ENCODE measurements around the gene NCOR2. TPM values are rescaled to one million over a fixed set of nuclear protein-coding genes. Genes with fewer than 3 reads are reported as not detected.

The NCOR2 gene
- total and polyA plus RNA-seq, 2 of the 8 experiments (the other 6 are each of a cell fraction or from before 2014, with no cell fraction given), result 14.8 to 275 TPM

GRCh38 chr12:124573839-124574786 is 6.7 kb upstream of the NCOR2 start:
- Histone ChIP-seq H3K79me2 (ENCODE audit: control insufficient read depth in 1 of 2, insufficient read depth in 2 of 2, low read length in 2 of 2) (no peaks in the 10 kb centered on the region), H2AFZ (ENCODE audit: low read length) (no peak overlapping the region), H3K23ac (ENCODE audit: insufficient read length) (no peak overlapping the region), H2BK5ac (ENCODE audit: low read depth, low read length) (no peak overlapping the region), H3K36me3 (ENCODE audit: control insufficient read depth in 2 of 4, insufficient read depth in 4 of 4, low read length in 3 of 4) (no peaks in the 10 kb centered on the region), H3K18ac (ENCODE audit: extremely low read depth, low read length) (no peak overlapping the region), H3K4me2 (ENCODE audit: insufficient read depth in 1 of 2, low read depth in 2 of 2, low read length in 2 of 2) (no peak overlapping the region), H4K20me1 (replicated peaks in 1 of 2; ENCODE audit: control insufficient read depth in 1 of 2, insufficient read depth in 2 of 2, low read length in 2 of 2) (no peaks in the 10 kb centered on the region), H3K23me2 (ENCODE audit: low read depth, low read length) (no peaks in the 10 kb centered on the region; the same call in 1 of the 2 replicates), H2AK5ac (ENCODE audit: low read depth, low read length) (0 out of 2 replicates have a peak overlapping the region, but pooled peaks have one; percentile 45), H3K14ac (ENCODE audit: insufficient read length) (no peak overlapping the region), H3K27me3 (replicated peaks in 1 of 4; ENCODE audit: control insufficient read depth in 3 of 4, extremely low read depth in 1 of 4, insufficient read depth in 3 of 4, low read length in 3 of 4) (no peaks in the 10 kb centered on the region), H4K5ac (ENCODE audit: insufficient read length, low read depth, low read length) (no peak overlapping the region), H2BK120ac (replicated peaks; ENCODE audit: low read depth, low read length) (no peak overlapping the region), H2BK20ac (ENCODE audit: low read length) (0 out of 2 replicates have a peak overlapping the region, but pooled peaks have one; percentile 23), H3K4me1 (replicated peaks in 1 of 4; ENCODE audit: control insufficient read depth in 3 of 4, insufficient read depth in 4 of 4, low read length in 3 of 4) (peaks cover 7 to 18% (median 13%) of the 10 kb centered on the region in 4 experiments), H3K9me3 (ENCODE audit: insufficient read depth in 2 of 2, low read depth in 1 of 2, low read length in 1 of 2) (peaks cover 5% of the 10 kb centered on the region in 2 experiments; a peak in 2 of 4 replicates), H4K91ac (replicated peaks; ENCODE audit: insufficient read length, low read length) (no peak overlapping the region), H3K4ac (replicated peaks; ENCODE audit: insufficient read length, low read depth, low read length) (no peak overlapping the region), H3K27ac (ENCODE audit: low read depth, low read length) (no peak overlapping the region), H3K79me1 (ENCODE audit: low read depth, low read length) (no peaks in the 10 kb centered on the region), H2BK15ac (ENCODE audit: low read length) (peak overlapping the region; percentile 83), H3K56ac (replicated peaks; ENCODE audit: insufficient read length, low read depth, low read length) (no peak overlapping the region), H3K4me3 (ENCODE audit: extremely low read depth in 1 of 4, insufficient read depth in 2 of 4, low read depth in 3 of 4, low read length in 4 of 4) (no peak overlapping the region), H4K8ac (ENCODE audit: extremely low read depth, insufficient read depth, low read length) (no peak overlapping the region), H3K9ac (replicated peaks in 1 of 4; ENCODE audit: extremely low read depth in 1 of 4, low read depth in 3 of 4, low read length in 3 of 4) (no peak overlapping the region), H2BK12ac (ENCODE audit: low read depth, low read length) (peak overlapping the region; percentile 68)
- FAIRE-seq, result no peak
- ChIA-PET CTCF (ENCODE audit: partially characterized antibody) (no interaction called here), POLR2A (ENCODE audit: partially characterized antibody) (no interaction called here)
- WGBS, 2 experiments (ENCODE audit: extremely low coverage in 1 of 2, insufficient coverage in 1 of 2, insufficient read length in 1 of 2, insufficient replicate concordance in 2 of 2, low coverage in 1 of 2, low lambda C conversion rate in 2 of 2, missing lambda C conversion rate in 1 of 2), result 87% methylated on average over 17 of the region's 18 CpGs; no CpG with 5 or more reads in 1 of the 2 experiments
- no peak for DNase-seq (ENCODE audit: low read depth in 1 of 2, low spot score in 2 of 2)
- no peak for TF ChIP-seq RXRA (IDR thresholded peaks at IDR 0.05; ENCODE audit: insufficient read depth, low read depth, low read length)
- no peak for TF ChIP-seq ASH2L (IDR thresholded peaks at IDR 0.05; ENCODE audit: low read length)
- TF ChIP-seq NANOG (IDR thresholded peaks at IDR 0.05; ENCODE audit: insufficient read depth, low read depth, low read length, poor library complexity, severe bottlenecking), result no peak
- no peak for TF ChIP-seq KDM4A (IDR thresholded peaks at IDR 0.05; ENCODE audit: low read depth, low read length, severe bottlenecking)
- no peak for TF ChIP-seq BACH1 (IDR thresholded peaks at IDR 0.05; ENCODE audit: low read length)
- no peak for TF ChIP-seq POLR2AphosphoS5 (IDR thresholded peaks at IDR 0.05; ENCODE audit: low read depth, low read length)
- no peak for TF ChIP-seq KDM5A (IDR thresholded peaks at IDR 0.05; ENCODE audit: low read length)
- TF ChIP-seq SAP30 (IDR thresholded peaks at IDR 0.05; ENCODE audit: insufficient read depth, insufficient replicate concordance, low read length), result no peak
- TF ChIP-seq RFX5 (IDR thresholded peaks at IDR 0.05; ENCODE audit: borderline replicate concordance, low read depth, low read length), result no peak
- no peak for TF ChIP-seq YY1 (IDR thresholded peaks at IDR 0.05; ENCODE audit: low read depth, low read length)
- no peak for TF ChIP-seq GABPA (IDR thresholded peaks at IDR 0.05; ENCODE audit: borderline replicate concordance, insufficient read depth, low read length)
- TF ChIP-seq CHD2 (IDR thresholded peaks at IDR 0.05; ENCODE audit: low read length), result no peak

All from H1 (cell line).